ENCODE measurements around the gene FHIT. TPM values are rescaled to one million over a fixed set of nuclear protein-coding genes. Genes with fewer than 3 reads are reported as not detected.
"Not testable (repeated sequence)": the region's sequence is repeated elsewhere in the genome, so short reads cannot be mapped to it uniquely, and the experiment has no call there.

The FHIT gene
- total and polyA plus RNA-seq, 10 of the 15 experiments (the other 5 are each of a cell fraction or from before 2014, with no cell fraction given), result 4.2 to 14.9 (median 9.4) TPM

- TF ChIP-seq KAT2A (conservative IDR thresholded peaks at IDR 0.05; ENCODE audit: control insufficient read depth, low read depth, low read length) (no peak), RB1 (IDR thresholded peaks at IDR 0.05; ENCODE audit: borderline replicate concordance) (no peak), BCL3 (IDR thresholded peaks at IDR 0.05; ENCODE audit: borderline replicate concordance, insufficient read depth, low read depth, low read length, poor library complexity, severe bottlenecking) (no peak), CEBPB (IDR thresholded peaks at IDR 0.05; ENCODE audit: borderline replicate concordance in 1 of 2, low read depth in 2 of 2, low read length in 2 of 2) (peak in 1 of 2 experiments; percentile 65; a peak in 1 of 4 replicates), POLR2A (IDR thresholded peaks at IDR 0.05; ENCODE audit: low read depth, low read length) (no peak), PML (IDR thresholded peaks at IDR 0.05; ENCODE audit: low read length) (no peak), GABPA (IDR thresholded peaks at IDR 0.05; ENCODE audit: low read depth) (0 out of 2 replicates have a peak, but pooled peaks have one; percentile 50)
- TF ChIP-seq, protein P1, sequence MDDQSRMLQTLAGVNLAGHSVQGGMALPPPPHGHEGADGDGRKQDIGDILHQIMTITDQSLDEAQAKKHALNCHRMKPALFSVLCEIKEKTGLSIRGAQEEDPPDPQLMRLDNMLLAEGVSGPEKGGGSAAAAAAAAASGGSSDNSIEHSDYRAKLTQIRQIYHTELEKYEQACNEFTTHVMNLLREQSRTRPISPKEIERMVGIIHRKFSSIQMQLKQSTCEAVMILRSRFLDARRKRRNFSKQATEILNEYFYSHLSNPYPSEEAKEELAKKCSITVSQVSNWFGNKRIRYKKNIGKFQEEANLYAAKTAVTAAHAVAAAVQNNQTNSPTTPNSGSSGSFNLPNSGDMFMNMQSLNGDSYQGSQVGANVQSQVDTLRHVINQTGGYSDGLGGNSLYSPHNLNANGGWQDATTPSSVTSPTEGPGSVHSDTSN (IDR thresholded peaks at IDR 0.05; ENCODE audit: insufficient replicate concordance, low read depth, low read length), result no peak
Observed at GRCh38 chr3:59935025-59935424, 1316.2 kb downstream of the FHIT start (continued).

- TF ChIP-seq RAD21 (IDR thresholded peaks at IDR 0.05; ENCODE audit: insufficient read depth, low read depth, low read length), result peak; percentile 16; the same call in 1 of the 2 replicates
- H3K36me3 ChIP-seq (ENCODE audit: control insufficient read depth in 2 of 2, insufficient read depth in 2 of 2, low read length in 1 of 2); H3K27me3 ChIP-seq (replicated peaks in 1 of 2; ENCODE audit: control insufficient read depth in 2 of 2, insufficient read depth in 2 of 2, low read length in 1 of 2); intact Hi-C loops (cut with micrococcal nuclease; ENCODE audit: unreplicated experiment); SMC1A ChIA-PET (ENCODE audit: uncharacterized antibody, unreplicated experiment); H3K9ac ChIP-seq (ENCODE audit: control insufficient read depth, insufficient read depth, low read length); RAD21 ChIA-PET (ENCODE audit: unreplicated experiment); DNase-seq (ENCODE audit: low read depth, low spot score); FAIRE-seq; POLR2A ChIA-PET; in situ Hi-C loops (cut with MboI); CTCF ChIA-PET; H4K20me1 ChIP-seq (ENCODE audit: control insufficient read depth, insufficient read depth); H3K9me3 ChIP-seq (replicated peaks; ENCODE audit: control insufficient read depth, insufficient read depth, low read length); H3K4me1 ChIP-seq (ENCODE audit: control insufficient read depth, insufficient read depth, low read length); BruUV-seq (replicated peaks); H3K4me3 ChIP-seq; H3K79me2 ChIP-seq (ENCODE audit: control insufficient read depth, insufficient read depth, low read length): not testable (repeated sequence)
- H2AFZ ChIP-seq (ENCODE audit: control insufficient read depth, low read depth, low read length), result peak overlapping the region; percentile 17; the same call in 1 of the 2 replicates
- H3K4me2 ChIP-seq (ENCODE audit: control insufficient read depth, insufficient read depth), result peak overlapping the region; percentile 75
- H3K27ac ChIP-seq (ENCODE audit: control insufficient read depth, insufficient read depth), result peak overlapping the region; percentile 56; the same call in 1 of the 2 replicates
- ATAC-seq, result peak; percentile 51
- 0% methylated on average over 2 of the region's 2 CpGs for WGBS (ENCODE audit: insufficient coverage, insufficient replicate concordance, low lambda C conversion rate, missing lambda C conversion rate)
Observed at GRCh38 chr3:59934560-59934959, 1316.7 kb downstream of the FHIT start.
